Prostate gland (tissue), 2 donors: ENCODE measurements around the gene TCERG1L. TPM values are rescaled to one million over a fixed set of nuclear protein-coding genes. Genes with fewer than 3 reads are reported as not detected.

Source experiments
- DNase-seq: peaks from one replicate; pipeline ENCODE4 v3.0.0-alpha.2; 2019; ENCODE audit warnings: low spot score
- H3K27ac ChIP-seq, 2 donors: fragments of 200-600 bp; sonication (generic); 2 replicates each; pipeline ENCODE4 v1.5.1; 2017 to 2019
- H3K27me3 ChIP-seq: fragments of 200-600 bp; sonication (generic); replicated peaks from 2 replicates; pipeline ENCODE4 v1.5.1; 2019; ENCODE audit not compliant: insufficient read depth
- H3K36me3 ChIP-seq, 2 donors: fragments of 200-600 bp; sonication (generic); 1 replicate in 1 of 2; 2 replicates in 1 of 2; pipeline versions ENCODE4 v1.5.1 to v1.8.1; 2017 to 2019
- H3K4me1 ChIP-seq: fragments of 200-600 bp; sonication (generic); replicated peaks from 2 replicates; pipeline ENCODE4 v1.5.1; 2019
- H3K4me3 ChIP-seq, 2 donors: fragments of 200-600 bp; sonication (generic); 2 replicates each; pipeline ENCODE4 v1.5.1; 2017 to 2019
- H3K9me3 ChIP-seq: fragments of 200-600 bp; sonication (generic); 2 replicates; pipeline ENCODE4 v1.5.1; 2017
- POLR2A ChIP-seq: fragments of 450-650 bp; IDR thresholded peaks from one replicate; pipeline ENCODE4 v1.6.1; 2016; ENCODE audit warnings: antibody characterized with exemption, mild to moderate bottlenecking
- POLR2AphosphoS5 ChIP-seq: sonication (generic); formaldehyde crosslinking; IDR thresholded peaks from one replicate; pipeline ENCODE4 v1.6.1; 2017; ENCODE audit warnings: antibody characterized with exemption
- WGBS: methylation state at CpG from one replicate; pipeline ENCODE4 v1.1.5; 2018; 5-methylcytosine and 5-hydroxymethylcytosine counted together
- intact Hi-C: fragments of 100-400 bp; cut with DNase I; formaldehyde crosslinking; loops from one replicate; pipeline ENCODE4 v1.14.2; 2022
- total RNA-seq, 2 donors: library from RNA; depleted of rRNA; stranded (reverse); fragments of >200 nt; gene quantifications; one replicate each; pipeline ENCODE4 v1.1.0, GENCODE V29; 2016
- TF ChIP-seq, protein P1 (sequence below), 4 experiments: fragments of 200-600 bp in 2 of 4; fragments of 450-650 bp in 2 of 4; sonication (generic) in 2 of 4; IDR thresholded peaks; 1 replicate in 3 of 4; 2 replicates in 1 of 4; pipeline ENCODE4 v1.5.1; 2016 to 2019; ENCODE audit warnings: antibody characterized with exemption in 4 of 4, mild to moderate bottlenecking in 2 of 4, moderate library complexity in 2 of 4

TCERG1L gene
- total RNA-seq, 2 donors from 2014 or later, result 0.23 to 4.0 TPM

DNA sequence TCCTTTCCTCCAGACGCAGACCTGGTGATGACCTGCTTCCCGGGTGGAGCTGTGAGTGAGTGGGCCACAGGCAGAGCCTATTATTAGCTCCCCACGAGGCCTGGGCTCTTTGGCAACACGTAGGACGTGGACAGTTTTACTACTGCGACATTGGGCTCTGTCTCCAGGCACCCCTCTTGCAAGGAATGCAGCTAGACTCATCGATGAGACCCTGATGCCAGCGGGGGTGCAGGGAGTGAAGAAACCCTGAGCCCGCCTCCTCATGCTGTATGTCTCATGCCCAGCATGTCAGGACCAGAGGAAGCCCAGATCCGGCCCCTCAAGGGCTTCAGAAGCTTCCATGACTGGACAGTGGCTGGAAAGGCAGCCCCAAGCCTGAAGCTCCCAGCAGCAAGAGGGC, 161.9 kb downstream of the TCERG1L start:
- no peaks in the 10 kb centered on the region for H3K9me3 ChIP-seq
- 92% methylated on average over 10 of the region's 10 CpGs for WGBS
- TF ChIP-seq POLR2AphosphoS5 (no peak), POLR2A (no peak)
- TF ChIP-seq, protein P1, sequence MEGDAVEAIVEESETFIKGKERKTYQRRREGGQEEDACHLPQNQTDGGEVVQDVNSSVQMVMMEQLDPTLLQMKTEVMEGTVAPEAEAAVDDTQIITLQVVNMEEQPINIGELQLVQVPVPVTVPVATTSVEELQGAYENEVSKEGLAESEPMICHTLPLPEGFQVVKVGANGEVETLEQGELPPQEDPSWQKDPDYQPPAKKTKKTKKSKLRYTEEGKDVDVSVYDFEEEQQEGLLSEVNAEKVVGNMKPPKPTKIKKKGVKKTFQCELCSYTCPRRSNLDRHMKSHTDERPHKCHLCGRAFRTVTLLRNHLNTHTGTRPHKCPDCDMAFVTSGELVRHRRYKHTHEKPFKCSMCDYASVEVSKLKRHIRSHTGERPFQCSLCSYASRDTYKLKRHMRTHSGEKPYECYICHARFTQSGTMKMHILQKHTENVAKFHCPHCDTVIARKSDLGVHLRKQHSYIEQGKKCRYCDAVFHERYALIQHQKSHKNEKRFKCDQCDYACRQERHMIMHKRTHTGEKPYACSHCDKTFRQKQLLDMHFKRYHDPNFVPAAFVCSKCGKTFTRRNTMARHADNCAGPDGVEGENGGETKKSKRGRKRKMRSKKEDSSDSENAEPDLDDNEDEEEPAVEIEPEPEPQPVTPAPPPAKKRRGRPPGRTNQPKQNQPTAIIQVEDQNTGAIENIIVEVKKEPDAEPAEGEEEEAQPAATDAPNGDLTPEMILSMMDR (IDR thresholded peaks at IDR 0.05), result no peak
- intact Hi-C loops, result no loop called here
- no peaks in the 10 kb centered on the region for H3K27me3 ChIP-seq
- no peaks in the 10 kb centered on the region for H3K36me3 ChIP-seq
- no peaks in the 10 kb centered on the region for H3K4me1 ChIP-seq
- DNase-seq, result no peak
- no peak overlapping the region for H3K27ac ChIP-seq
- H3K4me3 ChIP-seq, result no peak overlapping the region

DNA sequence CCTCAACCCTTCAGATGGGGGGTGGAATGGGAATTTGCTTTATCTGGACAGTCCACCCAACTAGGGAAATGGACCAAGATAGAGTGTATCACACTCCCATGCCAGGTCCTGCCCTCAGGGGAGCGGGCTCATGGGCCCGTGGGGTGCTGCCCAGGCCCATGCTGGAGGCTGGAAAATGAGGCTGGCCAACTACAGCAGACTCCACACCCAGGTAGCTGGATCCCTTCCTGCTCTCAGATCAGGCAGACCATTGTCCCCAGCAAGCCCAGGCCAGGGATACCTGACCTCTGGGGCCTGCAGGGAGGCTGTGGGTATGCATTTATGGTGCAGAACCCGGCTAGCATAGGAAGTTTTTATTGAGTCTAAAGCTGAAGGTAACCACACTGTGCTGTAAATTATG, 162.4 kb downstream of the TCERG1L start:
- TF ChIP-seq, protein P1 (IDR thresholded peaks at IDR 0.05), result no peak
- TF ChIP-seq POLR2A (no peak), POLR2AphosphoS5 (no peak)
- Histone ChIP-seq H3K36me3 (no peaks in the 10 kb centered on the region), H3K9me3 (no peaks in the 10 kb centered on the region), H3K4me1 (no peaks in the 10 kb centered on the region), H3K27ac (no peak overlapping the region), H3K27me3 (no peaks in the 10 kb centered on the region), H3K4me3 (no peak overlapping the region)
- intact Hi-C loops, result no loop called here
- WGBS, result 90% methylated on average over 3 of the region's 3 CpGs
- DNase-seq, result no peak

DNA sequence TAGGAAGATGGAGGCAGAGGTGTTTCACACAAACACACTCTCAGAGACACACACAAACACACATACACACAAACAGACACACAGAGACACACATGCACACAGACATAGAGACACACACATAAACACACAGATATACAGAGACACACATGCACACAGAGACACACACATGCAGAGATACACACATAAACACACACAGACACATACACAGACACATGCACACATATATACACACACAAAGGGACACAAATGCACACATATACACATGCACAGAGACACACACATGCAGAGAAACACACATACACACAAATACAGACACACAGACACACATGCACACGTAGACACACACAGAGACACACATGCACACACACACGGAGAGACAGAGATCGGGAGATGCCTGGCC, 163.3 kb downstream of the TCERG1L start:
- no peak for TF ChIP-seq POLR2AphosphoS5
- TF ChIP-seq POLR2A, result no peak
- TF ChIP-seq, protein P1 (IDR thresholded peaks at IDR 0.05), result no peak
- DNase-seq, result no peak
- Histone ChIP-seq H3K27ac (no peak overlapping the region), H3K9me3 (no peaks in the 10 kb centered on the region), H3K27me3 (no peaks in the 10 kb centered on the region), H3K4me1 (no peaks in the 10 kb centered on the region), H3K4me3 (no peak overlapping the region), H3K36me3 (no peaks in the 10 kb centered on the region)
- intact Hi-C loops, result no loop called here
- 98% methylated on average over 3 of the region's 3 CpGs for WGBS

DNA sequence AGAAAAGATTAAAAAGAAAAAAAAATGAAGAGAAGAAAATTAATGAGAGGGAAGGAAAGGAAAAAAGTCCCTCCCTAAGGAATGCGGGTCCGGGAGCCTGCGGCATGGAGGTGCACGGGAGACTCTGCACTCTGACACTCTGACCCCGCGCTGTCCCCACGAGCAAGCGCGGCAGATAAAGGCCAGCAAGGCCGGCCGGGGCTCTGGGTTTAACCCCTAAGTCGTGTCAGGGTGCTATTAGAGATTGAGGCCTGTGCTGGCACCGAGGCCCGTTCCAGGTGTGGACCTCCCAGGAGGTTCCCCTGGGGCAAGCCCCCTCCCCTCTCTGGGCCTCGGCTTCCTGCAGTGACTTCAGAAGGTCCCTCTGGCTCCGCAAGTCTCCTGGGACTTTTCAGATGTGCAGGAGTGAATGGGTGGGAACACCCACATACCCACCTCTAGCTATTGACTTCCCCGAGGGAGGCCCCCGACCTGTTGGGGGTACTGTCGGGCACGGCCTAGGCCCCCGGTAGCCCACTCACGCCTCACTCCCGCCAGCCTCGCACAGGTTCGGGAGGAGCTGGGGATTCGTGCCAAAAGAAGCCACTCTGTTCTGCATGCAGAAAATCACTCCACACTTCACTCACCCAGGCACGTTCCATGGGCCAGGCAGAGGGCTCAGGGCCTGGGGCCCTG, 164.1 kb downstream of the TCERG1L start:
- 85% methylated on average over 27 of the region's 27 CpGs for WGBS
- DNase-seq, result no peak
- H3K4me1 ChIP-seq, result no peaks in the 10 kb centered on the region
- no peaks in the 10 kb centered on the region for H3K9me3 ChIP-seq
- H3K27me3 ChIP-seq, result no peaks in the 10 kb centered on the region
- TF ChIP-seq, protein P1 (IDR thresholded peaks at IDR 0.05), result no peak
- TF ChIP-seq POLR2AphosphoS5 (no peak), POLR2A (no peak)
- H3K27ac ChIP-seq, result no peak overlapping the region
- no peak overlapping the region for H3K4me3 ChIP-seq
- intact Hi-C loops, result no loop called here
- no peaks in the 10 kb centered on the region for H3K36me3 ChIP-seq

DNA sequence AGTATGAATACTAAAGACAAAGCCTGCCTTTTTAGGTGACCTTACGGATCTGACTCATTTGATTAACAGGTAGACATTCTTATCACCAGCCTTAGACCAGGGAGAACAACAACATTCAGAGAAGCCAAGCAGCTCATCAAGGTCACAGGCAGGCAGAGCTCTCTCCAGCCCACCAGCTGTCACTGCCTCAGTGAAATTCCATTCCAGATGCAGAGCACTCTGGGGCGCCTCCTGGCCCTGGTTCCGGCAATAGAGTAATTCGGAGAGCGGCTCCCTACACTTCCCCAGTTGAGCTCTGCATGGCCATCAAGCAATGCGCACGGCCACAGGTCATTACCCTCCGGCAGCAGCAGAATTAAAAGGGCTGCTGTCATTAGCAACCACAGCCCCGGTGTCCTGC, 164.7 kb downstream of the TCERG1L start:
- H3K27me3 ChIP-seq, result no peaks in the 10 kb centered on the region
- 90% methylated on average over 9 of the region's 9 CpGs for WGBS
- no peaks in the 10 kb centered on the region for H3K36me3 ChIP-seq
- no peak overlapping the region for H3K27ac ChIP-seq
- TF ChIP-seq POLR2A, result no peak
- TF ChIP-seq, protein P1 (IDR thresholded peaks at IDR 0.05), result no peak
- TF ChIP-seq POLR2AphosphoS5, result no peak
- DNase-seq, result no peak
- H3K4me3 ChIP-seq, result no peak overlapping the region
- no peaks in the 10 kb centered on the region for H3K9me3 ChIP-seq
- intact Hi-C loops, result no loop called here
- no peaks in the 10 kb centered on the region for H3K4me1 ChIP-seq
